ENCODE data around the gene MECR.

Gene MECR

GRCh38 chr1:29221296-29221695, 9.4 kb downstream of the MECR start:
- no peaks in the 10 kb centered on the region for H4K20me1 ChIP-seq (ENCODE audit: insufficient read depth, low read length)
- H3K36me3 ChIP-seq (replicated peaks; ENCODE audit: insufficient read depth, low read length): no peaks in the 10 kb centered on the region

DNA sequence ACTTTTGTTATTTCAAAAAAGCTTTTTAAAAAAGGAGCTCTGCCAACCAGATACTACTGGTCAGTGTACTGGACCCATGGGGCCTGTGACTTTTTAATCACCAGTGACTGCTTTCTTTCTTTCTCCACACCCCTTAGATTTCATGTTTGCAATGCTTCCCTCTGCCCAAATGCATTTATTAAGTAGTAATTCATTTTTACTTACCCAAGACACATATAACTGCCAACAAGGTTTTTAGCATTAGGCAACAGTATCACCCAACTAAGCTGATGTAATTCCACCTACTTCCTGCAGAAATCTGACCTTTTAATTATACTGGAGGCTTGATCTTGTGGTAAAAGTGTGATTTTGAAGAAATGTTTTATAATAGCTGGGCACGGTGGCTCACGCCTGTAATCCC, 12.5 kb downstream of the MECR start:
- no peak for TF ChIP-seq EZH2phosphoT487 (IDR thresholded peaks at IDR 0.05; ENCODE audit: low read length)
- TF ChIP-seq EZH2 (optimal IDR thresholded peaks at IDR 0.05; ENCODE audit: low read depth, low read length): no peak
- no peak for TF ChIP-seq CTCF (IDR thresholded peaks at IDR 0.05; ENCODE audit: low read length)
- no peaks in the 10 kb centered on the region for H3K9me3 ChIP-seq (replicated peaks; ENCODE audit: insufficient read depth, low read length)
- no peaks in the 10 kb centered on the region for H3K79me2 ChIP-seq (ENCODE audit: low read length)
- no peak for DNase-seq
- no peaks in the 10 kb centered on the region for H3K9me2 ChIP-seq (replicated peaks; ENCODE audit: insufficient read depth, low read length)
- no peaks in the 10 kb centered on the region for H4K20me1 ChIP-seq (ENCODE audit: insufficient read depth, low read length)
- H3K4me3 ChIP-seq (ENCODE audit: low read length): no peak overlapping the region
- no peaks in the 10 kb centered on the region for H3K36me3 ChIP-seq (replicated peaks; ENCODE audit: insufficient read depth, low read length)
- no peak overlapping the region for H3K9ac ChIP-seq (ENCODE audit: low read length)
- H2AFZ ChIP-seq (ENCODE audit: low read length): no peak overlapping the region
- H3K4me1 ChIP-seq (ENCODE audit: low read length): no peaks in the 10 kb centered on the region
- H3K27me3 ChIP-seq (replicated peaks; ENCODE audit: insufficient read depth, low read length): no peaks in the 10 kb centered on the region
- H3F3A ChIP-seq (ENCODE audit: insufficient read depth, low read length): no peaks in the 10 kb centered on the region; the same call in 1 of the 2 replicates
- H3K4me2 ChIP-seq (ENCODE audit: low read depth, low read length): no peak overlapping the region
- H3K27ac ChIP-seq (ENCODE audit: low read length): no peak overlapping the region

More at GRCh38 chr1:29221296-29221695, 9.4 kb downstream of the MECR start:
- no peak overlapping the region for H3K4me3 ChIP-seq (ENCODE audit: low read length)
- no peaks in the 10 kb centered on the region for H3K27me3 ChIP-seq (replicated peaks; ENCODE audit: insufficient read depth, low read length)
- no peaks in the 10 kb centered on the region for H3K9me2 ChIP-seq (replicated peaks; ENCODE audit: insufficient read depth, low read length)
- TF ChIP-seq EZH2 (optimal IDR thresholded peaks at IDR 0.05; ENCODE audit: low read depth, low read length) (no peak), CTCF (IDR thresholded peaks at IDR 0.05; ENCODE audit: low read length) (no peak), EZH2phosphoT487 (IDR thresholded peaks at IDR 0.05; ENCODE audit: low read length) (no peak)
- DNase-seq: no peak
- H3K27ac ChIP-seq (ENCODE audit: low read length): no peak overlapping the region
- 0 out of 2 replicates have a peak, but pooled peaks cover 6% of the 10 kb centered on the region for H3K79me2 ChIP-seq (ENCODE audit: low read length)
- H3K9me3 ChIP-seq (replicated peaks; ENCODE audit: insufficient read depth, low read length): no peaks in the 10 kb centered on the region
- H3K9ac ChIP-seq (ENCODE audit: low read length): no peak overlapping the region
- no peak overlapping the region for H2AFZ ChIP-seq (ENCODE audit: low read length)
- no peaks in the 10 kb centered on the region for H3K4me1 ChIP-seq (ENCODE audit: low read length)
- no peaks in the 10 kb centered on the region; the same call in 1 of the 2 replicates for H3F3A ChIP-seq (ENCODE audit: insufficient read depth, low read length)
- no peak overlapping the region for H3K4me2 ChIP-seq (ENCODE audit: low read depth, low read length)

DNA sequence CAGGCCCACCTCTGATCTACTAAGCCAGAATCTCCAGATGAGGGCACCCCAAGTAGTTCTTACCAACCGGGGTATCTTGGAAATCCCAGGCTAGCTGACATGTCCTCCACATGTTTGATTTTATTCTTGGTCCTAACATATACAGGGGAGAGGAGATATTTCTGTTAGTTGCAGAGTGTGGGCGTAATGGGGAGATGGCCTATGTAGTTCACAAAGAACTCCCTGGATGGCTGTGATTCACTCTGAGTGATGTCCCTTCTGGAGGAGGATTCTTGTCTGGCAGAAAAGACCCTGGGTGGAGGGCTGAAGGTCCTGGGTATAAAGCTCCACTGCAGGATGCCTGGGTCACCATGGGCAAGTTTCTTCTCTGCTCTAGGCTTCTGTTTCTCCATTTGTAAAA, 13.1 kb downstream of the MECR start:
- H4K20me1 ChIP-seq (ENCODE audit: insufficient read depth, low read length): no peaks in the 10 kb centered on the region
- H3K4me1 ChIP-seq (ENCODE audit: low read length): no peaks in the 10 kb centered on the region
- TF ChIP-seq EZH2phosphoT487 (IDR thresholded peaks at IDR 0.05; ENCODE audit: low read length) (no peak), EZH2 (optimal IDR thresholded peaks at IDR 0.05; ENCODE audit: low read depth, low read length) (no peak), CTCF (IDR thresholded peaks at IDR 0.05; ENCODE audit: low read length) (no peak)
- no peak overlapping the region for H3K9ac ChIP-seq (ENCODE audit: low read length)
- no peak overlapping the region for H3K27ac ChIP-seq (ENCODE audit: low read length)
- H3K4me2 ChIP-seq (ENCODE audit: low read depth, low read length): no peak overlapping the region
- no peaks in the 10 kb centered on the region for H3K79me2 ChIP-seq (ENCODE audit: low read length)
- H3K36me3 ChIP-seq (replicated peaks; ENCODE audit: insufficient read depth, low read length): no peaks in the 10 kb centered on the region
- H3K9me2 ChIP-seq (replicated peaks; ENCODE audit: insufficient read depth, low read length): no peaks in the 10 kb centered on the region
- no peak for DNase-seq
- H3K27me3 ChIP-seq (replicated peaks; ENCODE audit: insufficient read depth, low read length): no peaks in the 10 kb centered on the region
- H3F3A ChIP-seq (ENCODE audit: insufficient read depth, low read length): no peaks in the 10 kb centered on the region; the same call in 1 of the 2 replicates
- H3K9me3 ChIP-seq (replicated peaks; ENCODE audit: insufficient read depth, low read length): no peaks in the 10 kb centered on the region
- no peak overlapping the region for H3K4me3 ChIP-seq (ENCODE audit: low read length)
- no peak overlapping the region for H2AFZ ChIP-seq (ENCODE audit: low read length)
